Measurements from ENCODE around the gene DSTYK.
"Not testable (repeated sequence)": the region's sequence is repeated elsewhere in the genome, so short reads cannot be mapped to it uniquely, and the experiment has no call there.

Gene DSTYK

GRCh38 chr1:205217418-205217817 is 5.9 kb upstream of the DSTYK start:
- no peak for DNase-seq

- no peak for DNase-seq
Observed at GRCh38 chr1:205216588-205216987, 5.1 kb upstream of the DSTYK start.

GRCh38 chr1:205214756-205215155 is 3.3 kb upstream of the DSTYK start:
- no peak for DNase-seq

- DNase-seq = no peak
Observed at GRCh38 chr1:205211839-205212536, 486 bp upstream of the DSTYK start.

GRCh38 chr1:205210756-205211168 is 740 bp downstream of the DSTYK start:
- DNase-seq = no peak

- DNase-seq = no peak
Observed at GRCh38 chr1:205208811-205209210, 2.7 kb downstream of the DSTYK start.

- DNase-seq = no peak
Observed at GRCh38 chr1:205205055-205205454, 6.4 kb downstream of the DSTYK start.

GRCh38 chr1:205204552-205204951 is 7.0 kb downstream of the DSTYK start:
- no peak for DNase-seq

GRCh38 chr1:205199931-205200299 is 11.6 kb downstream of the DSTYK start:
- no peak for DNase-seq

GRCh38 chr1:205199090-205199930 is 12.2 kb downstream of the DSTYK start:
- no peak for DNase-seq

- DNase-seq = no peak
Observed at GRCh38 chr1:205192287-205192686, 19.2 kb downstream of the DSTYK start.

- no peak for DNase-seq
Observed at GRCh38 chr1:205191622-205192021, 19.9 kb downstream of the DSTYK start.

- no peak for DNase-seq
Observed at GRCh38 chr1:205190845-205191577, 20.5 kb downstream of the DSTYK start.

GRCh38 chr1:205189131-205189530 is 22.4 kb downstream of the DSTYK start:
- no peak for DNase-seq

- no peak for DNase-seq
Observed at GRCh38 chr1:205188596-205188995, 22.9 kb downstream of the DSTYK start.

GRCh38 chr1:205188098-205188497 is 23.4 kb downstream of the DSTYK start:
- DNase-seq = no peak

GRCh38 chr1:205187420-205187819 is 24.1 kb downstream of the DSTYK start:
- DNase-seq = no peak

GRCh38 chr1:205186191-205186590 is 25.3 kb downstream of the DSTYK start:
- DNase-seq = no peak

GRCh38 chr1:205183676-205184335 is 27.7 kb downstream of the DSTYK start:
- DNase-seq = no peak

GRCh38 chr1:205182930-205183329 is 28.6 kb downstream of the DSTYK start:
- DNase-seq = no peak

- not testable (repeated sequence) for DNase-seq
Observed at GRCh38 chr1:205180331-205180730, 31.2 kb downstream of the DSTYK start.

GRCh38 chr1:205179842-205180241 is 31.7 kb downstream of the DSTYK start:
- no peak for DNase-seq

GRCh38 chr1:205172729-205173366 is 38.7 kb downstream of the DSTYK start:
- DNase-seq = no peak
